IMR-90 (cell line): Measurements from ENCODE around the gene DDA1. TPM values are rescaled to one million over a fixed set of nuclear protein-coding genes. Genes with fewer than 3 reads are reported as not detected.

Source experiments
- ATAC-seq: fragments of 200-7000 bp; cut with Tn5 transposase; 2 replicates; pipeline ENCODE4 v1.9.1; 2020; ENCODE audit warnings: low read depth, mild to moderate bottlenecking, moderate library complexity
- BruUV-seq: library from RNA; stranded (reverse); fragments of 400-500 nt; replicated peaks from 2 replicates; lab custom pipeline; 2021; lab: Mats Ljungman, UMichigan
- CTCF ChIA-PET: fragments of 300-600 bp; formaldehyde crosslinking; extraction: SDS; loops from one replicate; lab custom pipeline; 2021; ENCODE audit warnings: antibody characterized with exemption; lab: Yijun Ruan, JAX
- POLR2A ChIA-PET: fragments of 300-600 bp; sonication (Branson Sonifier 250); formaldehyde crosslinking; loops from one replicate; lab custom pipeline; 2022; ENCODE audit warnings: antibody characterized with exemption; ENCODE audit not compliant: unreplicated experiment; lab: Charles Lee
- DNase-seq: peaks from one replicate; pipeline ENCODE4 v3.0.0; 2013
- H2AFZ ChIP-seq: replicated peaks from 2 replicates; pipeline ENCODE3; 2013; ENCODE audit warnings: low read length, mild to moderate bottlenecking; ENCODE audit not compliant: poor library complexity
- H2AK5ac ChIP-seq: 2 replicates; pipeline ENCODE4 v1.6.1; 2013; ENCODE audit warnings: low read depth, low read length, inconsistent platforms
- H2AK9ac ChIP-seq: replicated peaks from 2 replicates; pipeline ENCODE3; 2013; ENCODE audit warnings: mild to moderate bottlenecking, low read depth, low read length, moderate library complexity; ENCODE audit not compliant: poor library complexity
- H2BK120ac ChIP-seq: 2 replicates; pipeline ENCODE4 v1.6.1; 2013; ENCODE audit warnings: low read depth, low read length, inconsistent platforms
- H2BK15ac ChIP-seq: 3 replicates; pipeline ENCODE4 v1.6.1; 2013; ENCODE audit warnings: low read depth, low read length, inconsistent platforms
- H2BK20ac ChIP-seq: 2 replicates; pipeline ENCODE4 v1.6.1; 2013; ENCODE audit warnings: low read depth, mild to moderate bottlenecking, inconsistent platforms, low read length, moderate library complexity
- H2BK5ac ChIP-seq: 2 replicates; pipeline ENCODE4 v1.6.1; 2013; ENCODE audit warnings: mild to moderate bottlenecking, low read depth, low read length, inconsistent platforms; ENCODE audit not compliant: poor library complexity, severe bottlenecking
- H3K14ac ChIP-seq: replicated peaks from 2 replicates; pipeline ENCODE4 v1.6.1; 2013; ENCODE audit warnings: low read depth, low read length, inconsistent platforms
- H3K18ac ChIP-seq: 2 replicates; pipeline ENCODE4 v1.6.1; 2013; ENCODE audit warnings: low read depth, low read length, control low read depth
- H3K23ac ChIP-seq: 2 replicates; pipeline ENCODE4 v1.6.1; 2013; ENCODE audit warnings: low read depth, low read length, inconsistent platforms
- H3K27ac ChIP-seq: 2 replicates; pipeline ENCODE4 v1.5.1; 2013; ENCODE audit warnings: mild to moderate bottlenecking, control low read depth, low read length; ENCODE audit not compliant: insufficient read depth
- H3K27me3 ChIP-seq: 2 replicates; pipeline ENCODE4 v1.6.1; 2013; ENCODE audit warnings: low read length; ENCODE audit not compliant: control insufficient read depth, insufficient read depth
- H3K36me3 ChIP-seq: 2 replicates; pipeline ENCODE4 v1.6.1; 2013; ENCODE audit warnings: low read length, mixed read lengths; ENCODE audit not compliant: control insufficient read depth, insufficient read depth
- H3K4ac ChIP-seq: 2 replicates; pipeline ENCODE4 v1.6.1; 2013; ENCODE audit warnings: low read depth, low read length, inconsistent platforms
- H3K4me1 ChIP-seq: 2 replicates; pipeline ENCODE4 v1.6.1; 2013; ENCODE audit warnings: low read length, mixed read lengths; ENCODE audit not compliant: control insufficient read depth, insufficient read depth
- H3K4me2 ChIP-seq: 2 replicates; pipeline ENCODE4 v1.6.1; 2013; ENCODE audit warnings: low read depth, mild to moderate bottlenecking, control low read depth, low read length, moderate library complexity
- H3K4me3 ChIP-seq: 2 replicates; pipeline ENCODE4 v1.5.1; 2013; ENCODE audit warnings: low read depth, mild to moderate bottlenecking, control low read depth, low read length, moderate library complexity; ENCODE audit not compliant: insufficient read depth
- H3K56ac ChIP-seq: 2 replicates; pipeline ENCODE4 v1.6.1; 2013; ENCODE audit warnings: low read length, inconsistent platforms; ENCODE audit not compliant: insufficient read depth; ENCODE audit errors: extremely low read depth
- H3K79me1 ChIP-seq, 2 experiments: 2 replicates each; pipeline ENCODE4 v1.6.1; 2013; ENCODE audit warnings: low read length in 2 of 2, inconsistent platforms in 1 of 2, low read depth in 1 of 2
- H3K9ac ChIP-seq: 2 replicates; pipeline ENCODE4 v1.6.1; 2013; ENCODE audit warnings: low read depth, low read length, control low read depth
- H3K9me1 ChIP-seq: 2 replicates; pipeline ENCODE4 v1.6.1; 2013; ENCODE audit warnings: low read length, inconsistent platforms; ENCODE audit not compliant: insufficient read depth
- H3K9me3 ChIP-seq: 2 replicates; pipeline ENCODE4 v1.6.1; 2013; ENCODE audit warnings: low read length; ENCODE audit not compliant: control insufficient read depth, insufficient read depth
- H4K20me1 ChIP-seq: 2 replicates; pipeline ENCODE4 v1.6.1; 2013; ENCODE audit warnings: low read length, inconsistent platforms; ENCODE audit not compliant: insufficient read depth
- H4K5ac ChIP-seq: 2 replicates; pipeline ENCODE4 v1.6.1; 2013; ENCODE audit warnings: mild to moderate bottlenecking, low read depth, low read length, control low read depth
- H4K8ac ChIP-seq, 2 experiments: 2 replicates each; pipeline ENCODE4 v1.6.1; 2013; ENCODE audit warnings: low read depth in 2 of 2, low read length in 2 of 2, control low read depth in 1 of 2, inconsistent platforms in 1 of 2
- H4K91ac ChIP-seq: 2 replicates; pipeline ENCODE4 v1.6.1; 2013; ENCODE audit warnings: low read depth, low read length, inconsistent platforms; ENCODE audit not compliant: insufficient read depth
- BHLHE40 ChIP-seq: fragments of 150-350 bp; IDR thresholded peaks from 2 replicates; pipeline ENCODE4 v1.6.1; 2016; ENCODE audit warnings: mild to moderate bottlenecking, low read depth, low read length
- CEBPB ChIP-seq: IDR thresholded peaks from 2 replicates; pipeline ENCODE4 v1.6.1; 2012; ENCODE audit warnings: low read depth, low read length, improper control_type of control experiment
- CHD1 ChIP-seq: IDR thresholded peaks from 2 replicates; pipeline ENCODE4 v1.6.1; 2012; ENCODE audit warnings: low read depth, low read length, improper control_type of control experiment
- CTCF ChIP-seq: conservative IDR thresholded peaks from 2 replicates; pipeline ENCODE4 v1.5.1; 2012; ENCODE audit warnings: mild to moderate bottlenecking, low read depth, low read length, improper control_type of control experiment
- ELK1 ChIP-seq: fragments of 150-350 bp; IDR thresholded peaks from 2 replicates; pipeline ENCODE4 v1.6.1; 2016; ENCODE audit warnings: low read depth, mild to moderate bottlenecking, low read length, moderate library complexity, borderline replicate concordance
- FOS ChIP-seq: fragments of 150-350 bp; IDR thresholded peaks from 2 replicates; pipeline ENCODE4 v1.6.1; 2016; ENCODE audit warnings: low read depth, low read length
- MAFK ChIP-seq: IDR thresholded peaks from 2 replicates; pipeline ENCODE4 v1.6.1; 2012; ENCODE audit warnings: low read depth, low read length, improper control_type of control experiment
- MXI1 ChIP-seq: IDR thresholded peaks from 2 replicates; pipeline ENCODE4 v1.6.1; 2012; ENCODE audit warnings: low read depth, mild to moderate bottlenecking, low read length, moderate library complexity, borderline replicate concordance
- NFE2L2 ChIP-seq: fragments of 150-350 bp; IDR thresholded peaks from 2 replicates; pipeline ENCODE4 v1.6.1; 2016; ENCODE audit warnings: low read depth, mild to moderate bottlenecking, low read length
- POLR2A ChIP-seq: IDR thresholded peaks from 2 replicates; pipeline ENCODE4 v1.6.1; 2012; ENCODE audit warnings: mild to moderate bottlenecking, low read depth, low read length
- RAD21 ChIP-seq: IDR thresholded peaks from 2 replicates; pipeline ENCODE4 v1.6.1; 2012; ENCODE audit warnings: low read length, improper control_type of control experiment
- RCOR1 ChIP-seq: IDR thresholded peaks from 2 replicates; pipeline ENCODE4 v1.6.1; 2012; ENCODE audit warnings: mild to moderate bottlenecking, low read length, improper control_type of control experiment; ENCODE audit not compliant: insufficient replicate concordance
- SMC3 ChIP-seq: fragments of 150-350 bp; IDR thresholded peaks from 2 replicates; pipeline ENCODE4 v1.6.1; 2016; ENCODE audit warnings: low read depth, mild to moderate bottlenecking, antibody characterized with exemption, low read length, moderate library complexity
- WGBS, 2 experiments: methylation state at CpG; one replicate each; pipeline versions ENCODE4 v1.1.5 to v1.1.7; 2013; ENCODE audit warnings: missing lambda C conversion rate in 2 of 2; ENCODE audit not compliant: insufficient read length in 1 of 2; ENCODE audit errors: extremely low coverage in 2 of 2; 5-methylcytosine and 5-hydroxymethylcytosine counted together
- dilution Hi-C: fragments of 300-500 bp; cut with HindIII; formaldehyde crosslinking; loops from one replicate; pipeline ENCODE4 v1.14.3; 2018; ENCODE audit warnings: low sequenced_read_pairs; ENCODE audit not compliant: unreplicated experiment
- in situ Hi-C: fragments of 300-500 bp; cut with MboI; formaldehyde crosslinking; loops from 3 replicates; pipeline ENCODE4 v1.14.3; 2019; ENCODE audit warnings: low sequenced_read_pairs, inconsistent platforms, mixed read lengths
- intact Hi-C: fragments of 100-400 bp; cut with micrococcal nuclease; formaldehyde crosslinking; loops from 2 replicates; pipeline ENCODE4 v1.10.0; 2022
- polyA plus RNA-seq, 3 experiments: library from polyadenylated mRNA; depleted of rRNA; stranded (reverse); fragments of >200 nt; gene quantifications; 2 replicates each; pipeline ENCODE4 v1.2.3, GENCODE V29; 2012; ENCODE audit warnings: low replicate concordance in 1 of 3
- total RNA-seq: library from RNA; depleted of rRNA; stranded (reverse); fragments of >200 nt; gene quantifications from 2 replicates; pipeline ENCODE4 v1.2.3, GENCODE V29; 2012

The DDA1 gene
- total and polyA plus RNA-seq, 2 of the 4 experiments (the other 2 are of a cell fraction) = 33.7 to 87.2 TPM

GRCh38 chr19:17292301-17293074 lies 16.9 kb upstream of the DDA1 start:
- POLR2A ChIA-PET = interaction anchor here (0.6 kb wide), 1 partner anchor 72 kb away, joined by 3 read pairs; no protein-coding TSS in a partner anchor
- Histone ChIP-seq H4K8ac (peak overlapping the region; percentile 91 to 95), H3K27ac (peak overlapping the region; percentile 93), H3K4me1 (peaks cover 2% of the 10 kb centered on the region; the same call in 1 of the 2 replicates), H3K14ac (peak overlapping the region; percentile 73), H3K9ac (peak overlapping the region; percentile 72), H2BK15ac (no peak overlapping the region), H2AFZ (peak overlapping the region; percentile 91), H2BK5ac (peak overlapping the region; percentile 57), H2AK9ac (peak overlapping the region; percentile 97), H3K9me3 (no peaks in the 10 kb centered on the region), H2AK5ac (peak overlapping the region; percentile 75; the same call in 1 of the 2 replicates), H4K5ac (peak overlapping the region; percentile 89), H3K27me3 (no peaks in the 10 kb centered on the region), H3K4me3 (peak overlapping the region; percentile 44), H3K23ac (no peak overlapping the region; the same call in 1 of the 2 replicates), H4K20me1 (0 out of 2 replicates have a peak, but pooled peaks cover 3% of the 10 kb centered on the region), H2BK20ac (no peak overlapping the region), H3K36me3 (peaks cover 5% of the 10 kb centered on the region; the same call in 1 of the 2 replicates), H3K18ac (peak overlapping the region; percentile 39; the same call in 1 of the 2 replicates), H4K91ac (peak overlapping the region; percentile 51), H3K56ac (no peak overlapping the region; the same call in 1 of the 2 replicates), H2BK120ac (no peak overlapping the region), H3K4ac (peak overlapping the region; percentile 74), H3K79me1 (peaks cover 0 to 21% of the 10 kb centered on the region in 2 experiments; a peak in 3 of 4 replicates), H3K4me2 (peak overlapping the region; percentile 90), H3K9me1 (peaks cover 4% of the 10 kb centered on the region)
- intact Hi-C loops (loop anchor here (1.0 to 2.0 kb wide), 2 partner anchors 11 to 94 kb away; partner anchors contain the start of gene ABHD8), dilution Hi-C loops (no loop called here), in situ Hi-C loops (no loop called here)
- DNase-seq (peak; percentile 82), ATAC-seq (peak; percentile 94)
- no TSS peak for BruUV-seq
- 0% methylated on average over 13 of the region's 46 CpGs; no CpG with 5 or more reads in 1 of the 2 experiments for WGBS, 2 experiments
- CTCF ChIA-PET = interaction anchor here (0.5 to 1.2 kb wide), 4 partner anchors 13 to 529 kb away, joined by 3 to 4 read pairs (median 3); partner anchors contain the start of gene MRPL34
- TF ChIP-seq MAFK (no peak), RCOR1 (no peak), FOS (no peak), CTCF (peak; percentile 82), SMC3 (peak; percentile 63), CEBPB (no peak), RAD21 (peak; percentile 84), NFE2L2 (no peak), POLR2A (no peak; the same call in 1 of the 2 replicates), CHD1 (no peak), BHLHE40 (no peak), ELK1 (no peak), MXI1 (peak; percentile 71; the same call in 1 of the 2 replicates)
